Measurements from ENCODE around the gene CXXC5.

GRCh38 chr5:139676951-139677735, 29.0 kb downstream of the CXXC5 start:
- TF ChIP-seq, protein P1, sequence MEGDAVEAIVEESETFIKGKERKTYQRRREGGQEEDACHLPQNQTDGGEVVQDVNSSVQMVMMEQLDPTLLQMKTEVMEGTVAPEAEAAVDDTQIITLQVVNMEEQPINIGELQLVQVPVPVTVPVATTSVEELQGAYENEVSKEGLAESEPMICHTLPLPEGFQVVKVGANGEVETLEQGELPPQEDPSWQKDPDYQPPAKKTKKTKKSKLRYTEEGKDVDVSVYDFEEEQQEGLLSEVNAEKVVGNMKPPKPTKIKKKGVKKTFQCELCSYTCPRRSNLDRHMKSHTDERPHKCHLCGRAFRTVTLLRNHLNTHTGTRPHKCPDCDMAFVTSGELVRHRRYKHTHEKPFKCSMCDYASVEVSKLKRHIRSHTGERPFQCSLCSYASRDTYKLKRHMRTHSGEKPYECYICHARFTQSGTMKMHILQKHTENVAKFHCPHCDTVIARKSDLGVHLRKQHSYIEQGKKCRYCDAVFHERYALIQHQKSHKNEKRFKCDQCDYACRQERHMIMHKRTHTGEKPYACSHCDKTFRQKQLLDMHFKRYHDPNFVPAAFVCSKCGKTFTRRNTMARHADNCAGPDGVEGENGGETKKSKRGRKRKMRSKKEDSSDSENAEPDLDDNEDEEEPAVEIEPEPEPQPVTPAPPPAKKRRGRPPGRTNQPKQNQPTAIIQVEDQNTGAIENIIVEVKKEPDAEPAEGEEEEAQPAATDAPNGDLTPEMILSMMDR (IDR thresholded peaks at IDR 0.05): no peak
- TF ChIP-seq EZH2phosphoT487 (IDR thresholded peaks at IDR 0.05): no peak
- TF ChIP-seq EZH2 (IDR thresholded peaks at IDR 0.05): no peak
